Activated CD4-positive, alpha-beta T cell treated with anti-CD3 and anti-CD28 coated beads for 24 hours (primary cell): Measurements from ENCODE around the gene CFAP58.

Experiments used
- DNase-seq, 2 donors: peaks; one replicate each; pipeline ENCODE4 v3.0.0-alpha.2; 2020; ENCODE audit warnings: low read depth in 2 of 2

The CFAP58 gene

DNA sequence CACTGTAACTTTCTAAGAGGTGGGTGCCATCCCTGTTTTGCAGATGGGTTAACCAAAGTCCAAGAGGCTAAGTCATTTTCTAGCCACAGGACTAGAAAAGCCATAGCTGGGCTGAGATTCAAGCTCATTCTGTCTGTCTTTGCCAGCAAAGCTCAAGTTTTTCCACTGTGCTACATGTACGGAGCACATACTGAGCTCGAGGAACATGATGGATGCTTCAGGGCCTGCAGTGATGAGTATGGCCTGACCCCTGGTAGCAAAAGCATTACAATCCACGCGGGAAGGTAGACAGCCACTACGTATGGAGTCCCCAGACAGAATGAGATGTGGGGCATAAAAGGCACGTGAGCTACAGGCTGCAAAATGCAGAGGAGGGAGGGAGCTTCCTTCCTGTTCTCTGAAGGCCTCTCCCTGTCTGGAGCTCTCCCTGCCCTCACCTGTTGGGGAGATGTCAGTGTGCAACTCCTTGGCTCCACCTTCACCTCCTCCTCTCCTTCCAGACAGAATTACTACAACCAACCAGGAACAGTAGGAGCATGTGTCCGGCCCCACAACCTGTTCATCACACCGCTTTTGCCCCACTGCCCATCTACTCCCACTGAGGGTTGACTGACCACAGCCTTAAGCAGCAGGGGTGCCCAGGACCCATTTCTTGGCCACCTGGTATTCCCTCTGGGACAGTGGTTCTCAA lies 31.8 kb upstream of the CFAP58 start:
- DNase-seq: no peak

DNA sequence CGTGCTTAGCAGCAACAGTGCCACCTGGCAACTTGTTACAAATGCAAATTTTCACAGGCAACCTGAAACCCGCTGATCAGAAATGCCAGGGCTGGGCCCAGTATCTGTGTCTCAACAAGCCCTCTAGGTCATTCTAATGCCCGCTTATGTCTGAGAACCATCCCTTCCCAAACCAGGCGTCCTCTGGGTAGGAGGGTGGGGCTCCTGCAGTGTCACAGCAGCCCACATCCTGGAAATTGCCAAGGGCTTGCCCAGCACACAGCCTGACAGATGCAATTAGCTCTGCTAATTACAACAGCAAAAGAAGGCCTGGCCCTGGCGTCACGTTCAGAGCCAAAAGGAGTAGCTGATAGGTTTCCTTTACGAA lies 31.2 kb upstream of the CFAP58 start:
- no peak for DNase-seq

DNA sequence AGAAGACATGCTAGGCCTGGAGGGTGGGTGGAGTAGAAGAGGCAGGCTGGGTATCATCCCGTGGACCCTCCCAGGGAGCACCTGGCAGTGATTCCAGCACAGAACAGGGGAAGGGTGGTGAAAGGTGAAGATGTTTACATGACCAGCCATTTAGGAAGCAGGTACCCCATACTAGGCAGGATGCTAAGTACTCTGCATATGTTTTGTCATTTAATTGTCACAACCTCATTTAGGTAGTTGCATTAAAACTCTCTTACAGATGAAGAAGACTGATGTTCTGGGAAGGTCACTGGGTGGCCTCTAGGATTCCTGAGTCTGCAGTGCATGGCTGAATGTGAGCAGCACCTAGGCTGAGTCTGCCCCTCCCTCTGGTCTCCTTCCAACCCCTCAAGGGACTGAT lies 30.5 kb upstream of the CFAP58 start:
- DNase-seq: no peak

DNA sequence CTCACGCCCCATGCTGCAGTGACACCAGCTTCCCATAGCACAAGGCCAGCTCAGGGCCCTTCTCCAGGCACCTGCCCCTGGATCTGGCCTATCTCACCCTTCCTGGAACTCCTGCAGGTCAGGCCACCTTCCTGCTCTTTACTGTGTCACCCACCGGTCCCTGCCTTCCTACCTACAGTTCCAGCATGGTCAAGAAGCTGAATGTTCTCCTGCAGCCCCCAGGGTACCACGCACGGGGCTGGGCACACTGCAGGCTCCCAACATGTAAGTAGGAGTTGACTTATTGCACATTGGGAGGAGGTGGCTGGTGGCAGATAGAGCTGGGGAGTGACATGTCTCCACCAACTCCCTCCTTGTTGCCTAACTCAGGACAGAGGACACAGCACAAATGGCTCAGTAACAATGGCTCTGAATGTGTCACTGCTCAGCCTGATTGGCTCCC lies 29.9 kb upstream of the CFAP58 start:
- no peak for DNase-seq

DNA sequence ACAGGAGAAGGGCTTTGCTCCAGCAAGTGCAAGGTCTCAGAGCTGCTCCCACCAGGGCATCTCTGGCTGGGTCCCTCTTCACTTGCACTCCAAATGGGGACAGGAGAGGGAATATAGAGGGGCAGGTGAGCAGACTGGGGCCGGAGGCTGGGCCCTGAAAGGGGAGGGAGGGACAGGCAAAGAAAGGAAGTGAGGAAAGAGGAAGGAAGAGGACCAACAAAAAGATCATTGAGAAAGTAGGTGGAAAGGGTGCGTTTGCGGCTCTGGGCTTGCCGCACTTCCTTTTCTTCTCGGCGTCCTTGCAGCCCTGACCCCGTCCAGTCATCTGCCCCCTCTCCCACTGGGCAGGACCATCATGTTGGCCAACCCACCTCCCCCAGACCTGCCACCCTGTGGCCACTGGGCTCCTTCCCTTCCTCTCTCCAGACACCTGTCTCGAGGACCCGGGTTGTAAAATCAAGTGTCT lies 29.4 kb upstream of the CFAP58 start:
- no peak for DNase-seq

DNA sequence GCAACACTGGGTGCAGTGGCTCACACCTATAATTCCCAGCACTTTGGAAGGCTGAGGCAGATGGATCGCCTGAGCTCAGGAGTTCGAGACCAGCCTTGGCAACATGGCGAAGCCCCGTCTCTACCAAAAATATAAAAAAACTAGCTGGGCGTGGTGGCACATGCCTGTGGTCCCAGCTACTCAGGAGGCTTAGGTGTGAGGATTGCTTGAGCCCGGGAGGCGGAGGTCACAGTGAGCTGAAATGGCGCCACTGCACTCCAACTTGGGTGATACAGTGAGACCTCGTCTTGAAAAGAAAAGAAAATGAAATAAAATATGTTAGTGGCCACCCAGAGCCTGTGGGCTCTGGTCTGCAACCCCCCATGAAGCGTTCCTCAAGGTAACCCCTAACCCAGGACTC lies 28.7 kb upstream of the CFAP58 start:
- no peak for DNase-seq

DNA sequence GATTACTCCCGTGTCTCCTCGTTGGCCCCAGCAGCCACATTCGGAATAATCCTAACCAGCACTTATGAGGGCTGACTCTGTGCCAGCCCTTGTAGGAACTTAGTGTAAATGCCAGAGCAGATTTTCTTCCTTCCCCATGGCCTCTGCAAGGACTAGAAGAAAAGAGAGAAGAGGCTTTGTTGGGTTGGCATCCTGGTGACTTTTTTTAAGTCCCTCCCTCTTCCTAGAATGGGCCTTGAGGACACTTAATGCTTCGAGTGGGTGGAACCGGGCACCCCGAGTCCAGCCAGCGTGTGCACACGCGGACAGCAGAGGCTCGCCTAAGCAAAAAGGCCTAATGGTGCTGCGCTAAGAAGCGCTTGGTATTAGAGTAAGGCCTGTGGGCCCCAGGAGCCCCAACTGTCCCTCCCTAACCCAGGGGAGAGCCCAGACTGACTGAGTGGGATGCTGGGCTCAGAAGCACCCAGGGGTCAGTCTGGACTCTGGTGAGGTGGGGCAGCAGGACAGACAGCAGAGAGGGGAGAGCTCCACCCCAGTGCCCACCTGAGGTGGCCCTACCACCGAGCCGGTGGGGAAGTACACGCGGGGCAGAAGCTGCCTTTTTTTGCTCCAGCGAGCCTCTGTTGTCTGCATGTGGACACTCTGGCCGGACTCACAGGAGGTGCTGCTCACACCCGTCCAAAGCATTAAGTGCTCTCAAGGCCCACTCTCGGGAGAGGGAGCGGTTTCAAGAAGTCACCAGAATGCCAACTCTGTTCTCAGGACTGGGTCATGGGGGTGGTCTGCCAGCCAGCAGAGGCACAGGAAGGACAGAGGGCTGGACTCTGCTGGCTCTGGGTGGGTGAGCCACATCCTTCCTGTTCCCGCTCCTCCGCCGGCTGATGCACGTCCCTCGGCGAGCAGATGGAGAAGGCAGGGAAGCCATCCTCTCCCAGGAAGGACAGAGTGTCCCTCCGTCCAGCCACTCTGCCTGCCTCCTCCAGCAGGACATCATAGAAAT lies 27.9 kb upstream of the CFAP58 start:
- DNase-seq: no peak

DNA sequence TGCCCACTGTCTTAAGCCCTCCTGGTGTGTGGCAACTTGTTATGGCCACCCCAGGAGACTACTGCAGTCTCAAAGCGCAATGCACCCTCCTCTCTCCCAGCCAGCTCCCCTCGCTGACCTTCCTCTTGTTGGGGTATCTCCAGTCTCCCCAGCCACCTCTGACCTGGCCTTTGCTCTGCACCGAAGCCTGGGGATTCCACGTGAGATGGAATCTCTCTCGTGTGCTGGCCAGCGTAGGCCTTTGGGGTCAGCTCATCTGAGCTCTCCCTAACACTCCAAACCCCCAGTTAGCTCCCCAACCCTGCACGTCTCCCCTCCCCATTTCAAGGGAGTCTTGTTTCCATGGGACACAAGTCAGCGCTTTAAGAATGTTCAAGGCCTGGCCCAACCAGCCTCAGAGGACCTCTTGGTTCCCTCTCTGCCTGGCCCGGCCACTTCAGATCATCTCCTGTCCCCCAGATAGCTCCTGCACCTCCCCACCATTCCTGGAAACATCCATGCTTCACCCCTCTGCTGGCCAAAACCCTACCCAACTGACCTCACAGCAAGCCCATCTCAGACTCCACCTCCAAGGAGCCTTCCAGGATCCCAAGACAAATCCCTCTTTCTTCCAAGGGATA lies 26.5 kb upstream of the CFAP58 start:
- DNase-seq: no peak

DNA sequence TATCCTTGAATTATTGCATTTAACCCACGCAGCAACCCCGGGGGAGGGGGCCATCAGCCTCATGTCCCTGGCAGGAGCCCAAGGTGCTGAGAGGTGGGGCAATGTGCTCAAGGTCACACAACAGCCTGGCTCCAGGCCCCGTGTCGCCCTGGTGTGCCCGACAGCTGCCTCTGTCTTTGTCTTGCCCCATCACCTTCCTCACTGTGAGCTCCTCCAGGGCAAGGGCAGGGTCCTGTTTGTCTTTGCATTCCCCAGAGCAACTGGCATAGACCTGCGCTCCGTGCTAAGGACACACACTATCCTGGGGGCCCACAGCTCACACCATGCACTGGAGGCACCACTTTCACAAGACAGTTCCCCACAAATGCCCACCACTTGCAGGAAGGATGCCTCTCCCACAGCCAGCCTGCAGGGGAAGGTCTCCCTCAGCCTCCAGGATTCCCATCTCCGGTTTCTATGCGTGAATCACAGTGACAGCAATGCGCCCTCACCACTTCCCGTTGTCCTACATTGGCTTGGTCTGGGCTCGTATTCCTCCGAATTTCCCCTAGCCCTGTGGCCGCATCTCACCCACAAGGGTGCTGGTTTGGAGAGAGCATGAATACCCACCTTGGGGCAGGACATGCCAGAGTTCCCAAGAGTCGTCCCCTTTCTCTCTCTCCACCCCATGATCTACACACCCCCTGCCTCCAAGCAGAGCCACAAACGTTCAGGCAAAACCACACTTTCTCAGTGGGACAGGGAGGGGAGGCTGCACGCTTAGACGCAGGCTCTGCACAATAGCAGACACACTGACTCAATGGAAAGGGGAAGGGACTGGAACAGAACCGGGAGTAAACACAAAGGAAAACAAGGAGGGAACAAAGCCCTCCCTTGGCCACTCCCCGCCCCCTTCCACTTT lies 25.6 kb upstream of the CFAP58 start:
- no peak for DNase-seq

DNA sequence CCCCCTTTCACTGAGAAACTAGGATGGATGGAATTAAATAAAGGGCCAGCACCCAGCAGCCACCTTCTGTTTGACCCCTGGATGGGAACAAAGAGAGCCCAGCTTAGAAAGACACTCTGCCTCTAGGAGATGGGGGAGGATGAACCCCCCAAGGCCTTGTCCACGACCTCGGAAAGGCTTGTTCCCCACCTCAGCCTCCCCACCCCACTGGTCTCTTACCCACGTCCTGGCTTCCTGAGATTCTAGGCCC lies 25.1 kb upstream of the CFAP58 start:
- no peak for DNase-seq

DNA sequence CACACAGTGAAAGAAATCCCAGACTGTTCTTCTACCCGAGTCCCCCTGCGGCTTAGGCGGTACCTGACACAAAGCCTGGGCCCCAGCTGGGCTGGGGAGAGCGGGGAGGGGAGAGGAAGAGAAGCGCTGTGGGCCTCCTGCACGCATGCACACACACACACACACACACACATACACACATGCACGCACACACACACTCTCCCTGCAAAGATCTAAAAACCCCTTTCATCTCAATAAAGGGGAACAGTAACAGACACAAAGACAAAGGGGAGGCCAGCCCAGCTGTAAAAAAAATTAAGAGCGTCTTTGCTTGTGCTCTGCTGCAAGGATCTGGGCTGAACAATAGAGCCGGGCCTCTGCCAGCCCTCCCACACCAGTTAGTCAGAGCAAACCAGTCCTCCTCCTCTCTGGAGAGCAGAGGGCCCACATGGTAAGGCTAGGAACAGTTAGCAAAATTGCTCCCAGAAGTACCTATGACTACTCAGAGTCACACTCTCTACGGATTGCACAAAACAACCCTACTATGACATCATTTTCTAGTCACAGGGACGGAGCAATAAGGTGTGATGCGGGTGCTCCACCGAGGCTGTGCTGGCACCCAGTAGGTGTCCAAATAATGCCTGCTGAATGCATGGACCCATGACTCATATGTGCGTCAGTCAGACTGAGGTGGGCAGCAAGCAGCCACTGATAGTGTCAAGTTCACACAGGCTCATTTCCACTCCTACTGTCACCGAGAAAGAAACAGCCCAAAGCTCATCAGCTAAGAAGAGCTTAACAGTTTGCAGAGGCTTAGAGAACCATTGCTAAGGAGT lies 24.5 kb upstream of the CFAP58 start:
- DNase-seq: peak; percentile 44 to 72

DNA sequence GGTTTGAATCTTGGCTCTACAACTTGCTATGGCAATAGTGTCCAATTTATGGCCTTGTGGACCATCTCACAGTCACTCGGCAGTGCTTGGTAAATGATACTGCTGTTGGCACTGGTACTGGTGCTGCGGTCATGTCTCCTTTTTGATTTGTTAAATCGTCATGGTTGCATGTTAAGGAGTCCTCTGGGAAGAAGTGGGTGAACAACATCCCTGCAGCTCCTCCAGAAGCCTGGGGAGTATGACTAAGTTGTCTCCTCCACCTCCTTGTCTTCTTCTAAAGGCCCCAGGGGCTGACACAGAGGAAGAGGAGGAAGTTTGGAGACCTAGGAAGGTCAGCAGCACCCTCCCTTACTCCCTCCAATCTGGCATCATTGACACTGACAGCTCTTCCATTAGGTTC lies 23.9 kb upstream of the CFAP58 start:
- no peak for DNase-seq

DNA sequence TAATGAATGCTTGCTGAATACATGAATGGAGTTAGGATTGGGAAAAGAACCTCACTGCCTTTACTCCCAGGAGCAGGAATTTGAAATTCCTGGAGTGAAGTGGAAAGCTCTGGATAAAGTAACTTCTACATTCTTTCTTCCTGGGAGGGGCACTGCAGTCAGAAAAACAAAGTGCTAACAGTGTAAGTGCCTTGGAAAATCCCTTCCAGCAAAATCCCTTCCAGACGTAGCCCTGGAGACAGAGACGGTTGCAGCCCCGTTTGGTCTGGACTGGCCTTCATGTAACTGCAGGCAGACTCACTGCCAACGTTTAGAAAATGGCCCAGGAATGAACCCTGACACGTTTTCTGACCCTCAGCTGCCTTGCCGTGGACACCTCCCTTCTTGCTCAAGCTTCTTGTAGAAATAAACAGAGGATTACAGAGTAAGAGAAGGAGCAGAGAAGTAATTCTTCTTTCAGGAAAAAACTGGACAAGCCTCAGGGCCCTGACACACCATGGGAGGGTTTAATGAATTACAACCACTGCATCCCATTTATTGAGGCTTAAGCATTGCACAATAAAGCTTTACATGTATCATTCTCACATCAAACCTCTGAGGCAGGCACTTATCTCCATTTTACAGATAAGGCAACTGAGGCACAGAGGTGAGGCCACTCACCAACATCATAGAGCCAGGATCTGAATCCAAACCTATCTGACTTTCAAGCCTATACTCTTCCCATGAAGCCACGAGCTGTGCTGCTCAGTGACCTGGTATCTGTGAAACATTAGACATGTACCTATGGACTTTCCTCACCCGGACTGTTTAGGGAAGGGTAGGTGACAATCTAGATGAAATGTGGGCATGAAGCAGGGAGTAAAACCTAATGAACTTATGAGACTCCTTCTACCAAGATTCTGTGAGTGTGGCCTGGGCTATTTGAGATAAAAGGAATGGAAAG lies 23.2 kb upstream of the CFAP58 start:
- no peak for DNase-seq

DNA sequence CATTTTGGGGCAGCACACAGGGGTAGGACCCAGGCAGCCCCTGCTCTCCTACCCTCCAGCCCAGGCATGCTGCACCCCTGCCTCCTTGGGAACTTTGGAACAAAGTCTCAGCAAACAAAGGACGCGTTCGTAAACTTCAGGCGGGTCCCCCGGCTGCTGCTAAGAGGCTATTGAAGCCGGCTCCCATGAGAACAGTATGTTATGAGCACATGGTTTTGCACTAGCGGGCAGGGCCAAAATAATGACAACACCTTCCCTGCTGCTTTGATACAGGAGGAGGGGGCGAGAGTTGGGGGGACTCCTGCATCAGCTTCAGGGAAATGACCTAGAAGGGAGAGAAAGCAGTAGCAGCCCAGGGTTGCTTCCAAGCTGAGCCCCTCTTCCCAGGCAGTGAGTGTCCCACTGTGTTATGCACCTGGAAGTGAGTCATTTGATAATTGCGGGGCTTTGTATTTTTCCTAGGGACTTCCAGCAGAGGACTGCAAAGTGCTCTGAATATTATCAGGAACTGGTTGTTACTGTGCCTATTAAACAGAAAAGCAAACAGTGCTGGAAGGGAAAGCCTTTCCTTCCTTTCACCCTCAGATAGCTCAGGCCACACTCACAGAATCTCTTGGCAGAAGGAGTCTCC lies 22.3 kb upstream of the CFAP58 start:
- DNase-seq: no peak

DNA sequence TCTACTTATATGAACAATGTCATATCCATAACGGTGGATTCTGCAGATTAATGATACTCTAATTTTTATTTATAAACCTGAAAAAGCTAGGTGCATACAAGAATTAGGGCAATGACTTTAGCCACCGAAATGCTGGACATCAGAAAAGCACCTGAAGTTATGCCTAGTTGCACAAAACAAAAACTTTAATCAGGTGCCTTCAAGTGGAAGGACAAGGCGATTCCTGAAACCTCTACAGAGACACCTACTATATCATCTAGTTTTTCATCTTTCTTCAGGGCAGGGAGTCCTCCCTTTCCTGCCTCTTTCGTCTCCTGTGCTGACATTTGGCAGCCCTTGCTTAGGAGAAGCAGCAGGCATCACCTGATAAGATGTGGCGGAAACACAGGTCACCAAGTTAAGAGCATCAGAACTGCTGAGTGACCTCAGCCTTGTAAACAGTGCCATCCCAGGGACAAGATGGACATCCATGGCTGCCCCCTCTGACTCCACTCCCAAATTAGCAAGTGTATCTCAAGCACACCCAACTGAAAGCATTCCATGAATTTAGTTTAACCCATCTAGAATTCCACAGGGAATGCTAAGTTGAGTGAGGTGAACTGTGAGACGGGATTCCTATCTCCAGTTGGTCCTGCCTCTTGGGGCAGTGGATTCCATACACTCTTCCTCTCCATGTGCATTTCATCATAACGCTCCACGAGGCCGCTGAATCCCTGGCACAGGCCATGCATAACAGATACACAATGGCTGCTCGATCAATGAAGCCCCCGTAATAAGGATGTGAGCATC lies 21.2 kb upstream of the CFAP58 start:
- DNase-seq: no peak

DNA sequence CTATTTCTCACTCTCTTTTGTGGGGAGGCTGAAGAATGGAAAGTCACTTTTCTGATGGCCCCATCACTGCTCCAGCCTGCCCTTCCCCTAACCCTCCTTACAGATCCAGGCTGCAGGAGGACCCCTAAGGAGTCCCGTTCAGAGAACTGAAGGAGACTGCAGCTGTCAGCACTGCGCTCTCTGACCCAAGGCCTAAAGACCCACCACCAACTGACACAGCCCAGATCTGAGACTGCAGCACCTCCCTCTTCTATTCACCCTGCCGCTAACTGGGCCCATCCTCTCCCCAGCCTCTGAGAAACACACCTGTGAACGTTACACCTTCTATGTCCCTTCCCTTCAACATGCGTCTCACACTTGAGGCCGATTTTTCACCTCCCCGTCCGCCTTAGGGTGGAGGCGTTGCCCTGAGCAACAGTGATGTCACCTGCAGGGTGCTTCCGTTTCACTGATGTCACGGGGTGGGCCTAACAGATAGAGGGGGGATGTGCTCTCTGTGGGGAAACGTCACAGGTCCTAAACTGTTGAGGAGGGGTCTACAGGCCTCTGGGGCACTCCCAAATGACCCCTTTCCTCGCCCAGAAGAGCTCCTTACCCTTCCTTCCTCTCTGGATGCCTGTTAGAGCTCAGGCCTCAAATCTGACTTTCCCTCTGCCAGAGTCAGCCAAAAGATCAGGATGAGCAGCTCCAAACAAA lies 20.5 kb upstream of the CFAP58 start:
- no peak for DNase-seq

DNA sequence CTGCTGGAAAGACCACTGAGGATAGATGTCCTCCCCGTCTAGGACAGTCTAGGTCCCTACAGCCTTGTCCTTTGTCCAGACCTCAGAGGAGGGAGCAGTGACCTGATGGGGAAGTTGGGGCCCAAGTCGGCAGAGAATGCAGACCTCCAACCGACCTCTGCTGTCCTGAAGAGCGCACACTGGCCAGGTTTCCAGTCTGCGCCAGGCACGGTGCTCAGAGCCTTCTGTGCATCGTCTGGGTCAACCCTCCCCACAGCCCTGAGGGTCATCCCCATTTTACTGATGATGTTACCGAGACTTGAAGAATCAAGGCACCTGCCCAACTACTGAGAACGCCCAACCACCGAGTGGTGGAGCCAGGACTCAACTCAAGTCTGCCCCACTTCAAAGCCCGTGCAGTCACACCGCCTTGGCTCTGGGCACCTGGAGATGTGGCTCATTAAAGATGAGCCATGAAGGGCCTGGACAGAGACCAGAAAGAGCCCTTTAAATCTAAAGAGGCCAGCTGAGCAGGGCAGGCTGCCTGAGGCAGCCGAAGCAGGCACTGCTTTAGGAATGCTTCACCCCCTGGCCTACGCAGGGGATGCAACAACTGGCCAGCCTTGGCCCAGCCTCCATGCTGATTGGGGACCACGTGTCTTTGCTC lies 19.8 kb upstream of the CFAP58 start:
- DNase-seq: no peak
